ENCODE data around the gene CCDC60.

GRCh38 chr12:119340578-119340977 lies 6.0 kb downstream of the CCDC60 start:
- TF ChIP-seq EP300 (IDR thresholded peaks at IDR 0.05), result no peak
- no peak for TF ChIP-seq CTCF (IDR thresholded peaks at IDR 0.05)
